Stimulated activated CD4-positive, alpha-beta T cell treated with anti-CD3 and anti-CD28 coated beads, Interleukin-15, amount 100 ng/mL, for 48 hours (primary cell): ENCODE measurements around the gene ALPL.
"Not testable (repeated sequence)": the region's sequence is repeated elsewhere in the genome, so short reads cannot be mapped to it uniquely, and the experiment has no call there.

Experiments
- DNase-seq, 2 donors: peaks; one replicate each; pipeline ENCODE4 v3.0.0-alpha.2; 2020; ENCODE audit warnings: low read depth in 2 of 2

The ALPL gene

DNA sequence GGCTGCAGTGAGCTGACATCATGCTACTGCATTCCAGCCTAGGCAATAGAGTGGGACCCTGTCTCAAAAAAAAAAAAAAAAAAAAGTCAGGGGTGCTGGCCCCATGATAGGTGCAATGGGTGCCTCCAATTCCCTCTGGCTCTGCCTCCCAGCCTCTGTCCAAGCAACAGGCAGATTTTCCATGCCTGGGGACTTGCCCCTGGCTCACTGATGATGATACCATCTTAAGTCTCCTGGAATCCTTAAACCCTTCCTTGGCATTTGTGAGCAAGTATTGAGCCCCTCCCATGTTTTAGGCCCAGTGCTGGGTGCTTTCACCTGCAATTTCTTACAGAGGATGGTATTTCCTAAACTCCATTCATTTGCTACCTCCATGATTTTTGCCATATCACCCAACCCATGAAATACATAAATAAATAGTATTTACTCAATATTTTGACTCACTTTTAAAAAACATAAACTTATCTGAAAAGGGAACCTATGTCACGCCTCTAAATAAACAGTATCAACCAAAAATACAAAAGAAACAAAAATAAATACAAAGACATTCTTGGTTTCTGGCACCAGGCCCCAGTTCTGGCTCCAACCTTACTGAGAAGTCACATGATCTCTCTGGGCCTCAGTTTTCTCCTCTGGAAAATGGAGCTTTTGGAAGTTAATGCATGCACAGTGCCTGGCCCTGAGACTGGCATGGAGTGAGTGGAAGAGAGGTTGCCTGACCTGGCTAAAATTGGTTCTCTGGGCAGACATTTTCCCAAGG, 1.5 kb upstream of the ALPL start:
- no peak for DNase-seq

- DNase-seq: peak; percentile 33 to 69
Measured at GRCh38 chr1:21508580-21509350, 458 bp upstream of the ALPL start.

GRCh38 chr1:21510113-21510493, 880 bp downstream of the ALPL start:
- DNase-seq: no peak

DNA sequence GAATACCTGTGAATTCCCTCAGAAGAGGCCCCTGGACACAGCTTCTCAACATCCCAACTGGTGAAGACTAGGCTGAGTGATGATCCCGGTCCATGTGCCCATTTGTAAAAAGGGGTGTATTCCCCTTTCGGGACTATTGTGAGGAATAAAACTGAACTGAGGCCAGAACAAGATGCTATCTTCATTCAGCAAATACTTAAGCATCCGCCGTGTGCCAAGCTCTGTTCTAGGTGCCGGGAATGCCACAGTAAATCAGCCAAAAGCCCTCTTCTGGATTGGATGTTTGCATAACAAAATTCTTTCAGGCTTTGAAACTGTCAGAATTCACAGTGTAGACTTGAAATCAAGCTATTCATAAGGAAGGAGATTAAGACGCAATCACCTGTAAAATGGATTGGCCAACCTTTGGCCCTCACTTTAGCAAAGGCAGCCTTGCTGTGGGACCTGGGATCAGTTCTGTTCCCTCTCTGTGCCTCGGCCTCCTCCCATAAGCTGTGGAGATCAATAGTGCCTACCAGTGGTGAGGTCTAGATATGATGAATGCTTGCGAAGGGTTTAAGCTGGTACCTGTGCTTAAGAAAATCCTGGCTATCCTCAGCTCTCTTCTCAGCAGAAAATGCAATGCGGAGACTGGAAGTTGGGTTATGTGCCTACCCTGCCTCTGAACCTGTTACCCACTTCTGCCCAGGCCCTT, 1.8 kb downstream of the ALPL start:
- no peak for DNase-seq

DNA sequence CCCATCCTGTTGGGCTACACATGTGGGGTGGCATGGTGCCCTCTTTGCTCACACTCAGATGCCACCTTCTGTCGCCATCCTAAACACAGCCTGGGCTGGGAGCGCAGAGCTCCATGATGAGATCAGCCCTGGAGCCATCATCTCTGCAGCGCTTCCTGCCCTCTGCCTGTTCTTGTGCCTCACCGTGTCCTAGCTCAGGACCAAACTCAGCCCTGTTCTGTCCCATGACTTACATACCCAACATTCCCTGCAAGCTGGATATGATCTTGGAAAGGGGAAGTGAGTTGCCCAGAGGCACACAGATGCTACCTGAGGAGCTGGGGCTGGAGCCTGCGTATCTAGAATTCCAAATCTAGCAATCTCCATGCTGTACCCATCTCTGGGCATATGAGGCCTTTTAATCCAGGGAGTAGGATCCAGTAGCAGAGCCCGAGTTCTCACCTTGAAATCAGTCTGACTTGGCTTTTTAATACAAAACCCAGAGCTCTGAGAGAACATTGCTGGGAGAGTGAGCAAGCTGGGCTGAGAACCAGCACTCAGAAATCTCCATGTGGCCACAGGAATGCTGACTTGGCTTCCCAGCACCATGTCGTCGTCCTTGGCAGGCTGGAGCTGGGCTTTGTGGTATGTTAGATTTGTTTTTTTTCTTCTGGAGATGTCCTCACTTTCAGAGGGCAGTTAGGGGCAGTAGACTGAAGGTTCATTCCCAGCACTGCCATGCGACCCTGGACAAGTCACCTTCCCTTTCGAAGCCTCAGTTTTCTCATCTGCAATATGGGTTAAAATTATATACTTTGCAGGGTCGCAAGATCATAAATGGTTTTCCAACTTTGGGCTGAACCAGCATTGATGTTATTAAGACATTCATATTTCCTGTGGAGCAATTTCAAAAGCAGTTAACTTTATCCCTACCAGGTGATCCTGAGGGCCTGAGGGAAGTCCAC, 2.6 kb downstream of the ALPL start:
- DNase-seq: no peak

GRCh38 chr1:21514245-21514644, 5.0 kb downstream of the ALPL start:
- no peak for DNase-seq

- no peak for DNase-seq
Measured at GRCh38 chr1:21517161-21517589, 8.0 kb downstream of the ALPL start.

DNA sequence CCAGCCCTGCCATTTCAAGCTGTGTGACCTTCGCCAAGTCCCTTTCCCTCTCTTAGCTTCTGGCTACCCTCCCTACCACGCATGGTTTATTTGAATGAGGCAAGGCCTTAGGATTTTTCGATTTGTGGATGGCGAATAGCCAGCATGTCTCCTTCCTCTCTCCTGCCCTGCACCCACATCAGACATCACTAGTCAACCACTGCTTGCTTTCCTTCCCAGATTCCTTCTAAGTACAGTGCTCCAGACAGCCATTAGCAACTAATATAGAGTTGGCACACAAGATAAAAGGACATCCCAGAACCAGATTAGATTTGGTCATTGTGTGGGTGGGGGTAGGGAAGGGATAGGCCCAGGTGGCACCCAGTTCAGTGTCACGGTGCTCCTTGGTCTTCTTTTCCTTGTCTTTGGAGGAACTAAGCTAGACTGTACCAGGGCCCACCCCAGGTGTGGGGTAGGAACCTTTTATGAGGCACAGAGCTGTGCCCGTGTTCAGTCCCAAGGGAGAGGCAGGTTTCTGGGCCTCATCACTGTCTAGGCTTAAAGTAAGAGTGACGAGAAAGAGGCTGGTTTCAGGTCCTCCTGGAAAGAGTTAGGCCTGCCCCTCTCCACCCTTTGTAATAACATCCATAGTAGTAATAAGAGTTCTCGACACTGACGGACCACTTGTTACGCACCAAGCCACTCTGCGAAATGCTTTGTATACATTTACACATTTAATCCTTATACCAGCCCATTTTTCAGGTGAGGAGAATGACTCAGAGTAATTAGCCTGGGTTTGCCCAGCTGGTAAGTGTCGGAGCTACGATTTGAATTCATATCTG, 8.6 kb downstream of the ALPL start:
- DNase-seq: no peak

GRCh38 chr1:21518774-21519455, 9.7 kb downstream of the ALPL start:
- no peak for DNase-seq

DNA sequence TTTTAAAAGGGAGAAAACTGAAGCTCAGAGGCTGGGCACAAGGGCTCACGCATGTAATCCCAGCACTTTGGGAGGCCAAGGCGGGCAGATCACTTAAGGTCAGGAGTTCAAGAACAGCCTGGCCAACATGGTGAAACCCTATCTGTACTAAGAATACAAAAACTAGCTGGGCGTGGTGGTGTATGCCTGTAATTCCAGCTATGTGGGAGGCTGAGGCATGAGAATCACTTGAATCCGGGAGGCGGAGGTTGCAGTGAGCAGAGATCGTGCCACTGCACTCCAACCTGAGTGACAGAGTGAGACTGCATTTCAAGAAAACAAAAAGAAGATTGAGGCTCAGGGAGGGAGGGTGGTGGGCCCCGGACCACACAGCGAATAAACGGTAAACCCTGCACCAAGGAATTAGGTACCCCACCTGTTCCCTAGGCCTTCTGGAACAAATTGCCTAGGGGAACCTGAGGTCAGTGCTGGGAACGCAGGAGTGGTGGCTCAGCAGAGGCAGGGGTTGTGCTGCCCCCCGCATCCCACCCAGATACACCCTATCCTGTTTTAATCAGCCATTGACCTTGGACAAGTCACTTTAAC, 10.4 kb downstream of the ALPL start:
- not testable (repeated sequence) for DNase-seq

GRCh38 chr1:21520899-21521716, 11.9 kb downstream of the ALPL start:
- DNase-seq: no peak

GRCh38 chr1:21521717-21522060, 12.5 kb downstream of the ALPL start:
- DNase-seq: no peak

- DNase-seq: no peak
Measured at GRCh38 chr1:21522525-21523038, 13.4 kb downstream of the ALPL start.

- no peak for DNase-seq
Measured at GRCh38 chr1:21523297-21523813, 14.1 kb downstream of the ALPL start.

DNA sequence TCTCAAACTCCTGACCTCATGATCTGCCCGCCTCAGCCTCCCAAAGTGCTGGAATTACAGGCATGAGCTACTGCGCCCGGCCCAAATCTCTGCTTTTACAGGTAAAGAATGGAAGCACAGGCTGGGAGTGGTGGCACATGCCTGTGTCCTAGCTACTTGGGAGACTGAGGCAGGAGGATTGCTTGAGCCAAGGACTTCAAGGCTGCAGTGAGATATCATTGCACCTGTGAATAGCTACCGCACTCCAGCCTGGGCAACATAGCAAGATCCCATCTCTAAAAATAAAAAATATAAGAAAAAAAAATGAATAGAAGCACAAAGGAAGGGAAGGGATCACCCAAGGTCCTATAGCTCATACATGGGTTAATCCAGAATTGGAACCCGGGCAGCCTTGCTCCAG, 15.0 kb downstream of the ALPL start:
- DNase-seq: no peak

- no peak for DNase-seq
Measured at GRCh38 chr1:21524686-21525339, 15.6 kb downstream of the ALPL start.

DNA sequence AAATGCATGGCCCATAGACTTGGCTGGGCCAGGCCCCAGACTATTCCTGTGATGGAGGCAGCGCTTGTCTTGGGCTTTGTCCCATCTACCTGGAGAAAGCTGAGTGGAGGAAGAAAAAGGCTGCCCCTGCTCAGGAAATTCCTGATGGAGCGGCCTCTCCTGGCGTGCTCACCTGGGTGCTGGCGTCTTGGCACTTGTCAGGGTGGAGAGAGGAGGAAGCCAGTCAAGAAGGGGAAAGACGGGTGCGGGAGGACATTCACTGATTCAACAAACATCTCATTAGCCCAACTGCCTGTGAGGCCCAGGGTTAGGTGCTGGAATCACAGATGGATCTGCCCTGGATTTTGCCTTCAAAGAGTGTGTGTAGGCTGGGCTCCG, 16.1 kb downstream of the ALPL start:
- no peak for DNase-seq

GRCh38 chr1:21526441-21526840, 17.2 kb downstream of the ALPL start:
- DNase-seq: no peak
